Tibial artery (tissue), 4 donors: ENCODE results near the gene TRPC4AP.

Experiments used
- DNase-seq, 2 donors: peaks; one replicate each; pipeline ENCODE4 v3.0.0-alpha.2; 2019
- H3K27ac ChIP-seq, 2 donors: fragments of 200-600 bp; sonication (generic) in 1 of 2; 1 replicate in 1 of 2; 2 replicates in 1 of 2; pipeline ENCODE4 v1.5.1; 2018 to 2019; ENCODE audit warnings: mild to moderate bottlenecking in 1 of 2
- H3K27me3 ChIP-seq, 2 donors: fragments of 200-600 bp; sonication (generic) in 1 of 2; one replicate each; pipeline versions ENCODE4 v1.5.1 to v1.6.0; 2016 to 2019
- H3K36me3 ChIP-seq, 3 donors: fragments of 200-600 bp; sonication (generic) in 2 of 3; one replicate each; pipeline ENCODE4 v1.5.1; 2016 to 2019; ENCODE audit warnings: mild to moderate bottlenecking in 2 of 3
- H3K4me1 ChIP-seq, 4 donors: fragments of 200-600 bp; sonication (generic) in 2 of 4; 1 replicate in 3 of 4; 2 replicates in 1 of 4; pipeline ENCODE4 v1.5.1; 2016 to 2019
- H3K4me3 ChIP-seq, 2 donors: fragments of 200-600 bp; sonication (generic) in 1 of 2; 1 replicate in 1 of 2; 2 replicates in 1 of 2; pipeline ENCODE4 v1.5.1; 2018 to 2019; ENCODE audit warnings: mild to moderate bottlenecking in 2 of 2
- H3K9me3 ChIP-seq, 3 donors: fragments of 200-600 bp; sonication (generic) in 1 of 3; one replicate each; pipeline ENCODE4 v1.5.1; 2016 to 2019
- CTCF ChIP-seq, 2 experiments: fragments of 200-600 bp in 1 of 2; fragments of 450-650 bp in 1 of 2; IDR thresholded peaks; one replicate each; pipeline ENCODE4 v1.5.1; 2017 to 2019; ENCODE audit warnings: antibody characterized with exemption in 2 of 2, mild to moderate bottlenecking in 1 of 2, moderate library complexity in 1 of 2
- intact Hi-C: fragments of 100-400 bp; cut with DNase I; formaldehyde crosslinking; loops from one replicate; pipeline ENCODE4 v1.15.0; 2023; ENCODE audit warnings: low total_unique reads

TRPC4AP gene

GRCh38 chr20:34971561-34972235, 120.9 kb downstream of the TRPC4AP start:
- no peak for TF ChIP-seq CTCF (IDR thresholded peaks at IDR 0.05)
- Histone ChIP-seq H3K27me3 (peaks cover 0 to 2% of the 10 kb centered on the region in 2 donors), H3K27ac (no peak overlapping the region), H3K36me3 (no peaks in the 10 kb centered on the region), H3K4me3 (no peak overlapping the region), H3K9me3 (no peaks in the 10 kb centered on the region), H3K4me1 (no peaks in the 10 kb centered on the region)
- intact Hi-C loops: no loop called here
- DNase-seq: no peak

- H3K9me3 ChIP-seq: no peaks in the 10 kb centered on the region
- intact Hi-C loops: no loop called here
- no peaks in the 10 kb centered on the region for H3K36me3 ChIP-seq
- TF ChIP-seq CTCF (IDR thresholded peaks at IDR 0.05): no peak
- no peak overlapping the region for H3K27ac ChIP-seq
- no peak overlapping the region for H3K4me3 ChIP-seq
- peaks cover 0 to 2% of the 10 kb centered on the region in 2 donors for H3K27me3 ChIP-seq
- no peak for DNase-seq
- H3K4me1 ChIP-seq: no peaks in the 10 kb centered on the region
Observed at GRCh38 chr20:34970846-34971560, 121.6 kb downstream of the TRPC4AP start.

- no peak for DNase-seq
- H3K27ac ChIP-seq: no peak overlapping the region
- no peak overlapping the region for H3K4me3 ChIP-seq
- no peak for TF ChIP-seq CTCF (IDR thresholded peaks at IDR 0.05)
- no peaks in the 10 kb centered on the region for H3K36me3 ChIP-seq
- H3K9me3 ChIP-seq: no peaks in the 10 kb centered on the region
- peaks cover 0 to 2% of the 10 kb centered on the region in 2 donors for H3K27me3 ChIP-seq
- intact Hi-C loops: no loop called here
- no peaks in the 10 kb centered on the region for H3K4me1 ChIP-seq
Observed at GRCh38 chr20:34970193-34970840, 122.3 kb downstream of the TRPC4AP start.

GRCh38 chr20:34968042-34968775, 124.4 kb downstream of the TRPC4AP start:
- no peak for DNase-seq
- Histone ChIP-seq H3K27ac (no peak overlapping the region), H3K4me1 (no peaks in the 10 kb centered on the region), H3K27me3 (peaks cover 0 to 2% of the 10 kb centered on the region in 2 donors), H3K9me3 (no peaks in the 10 kb centered on the region), H3K36me3 (no peaks in the 10 kb centered on the region), H3K4me3 (no peak overlapping the region)
- intact Hi-C loops: no loop called here
- TF ChIP-seq CTCF (IDR thresholded peaks at IDR 0.05): no peak

- no peak for DNase-seq
- Histone ChIP-seq H3K27me3 (peaks cover 0 to 2% of the 10 kb centered on the region in 2 donors), H3K27ac (no peak overlapping the region), H3K4me1 (no peaks in the 10 kb centered on the region), H3K9me3 (no peaks in the 10 kb centered on the region), H3K36me3 (no peaks in the 10 kb centered on the region), H3K4me3 (no peak overlapping the region)
- TF ChIP-seq CTCF (IDR thresholded peaks at IDR 0.05): no peak
- intact Hi-C loops: no loop called here
Observed at GRCh38 chr20:34967421-34967820, 125.2 kb downstream of the TRPC4AP start.
